ENCODE measurements around the gene SPC24. TPM values are rescaled to one million over a fixed set of nuclear protein-coding genes. Genes with fewer than 3 reads are reported as not detected.
A peak's percentile ranks its signal among the peaks of the same experiment; 100 is the strongest.

The SPC24 gene
- total and polyA plus RNA-seq, 2 of the 4 experiments (the other 2 are of a cell fraction) = 12.2 to 97.5 TPM

- peak overlapping the region; percentile 100 for H3K27ac ChIP-seq (ENCODE audit: insufficient read depth, low read length)
- H3K4me3 ChIP-seq (ENCODE audit: insufficient read depth, low read depth, low read length) = peak overlapping the region; percentile 54
- 0% methylated on average over 1 of the region's 20 CpGs; no CpG with 5 or more reads in 1 of the 2 experiments for WGBS, 2 experiments (ENCODE audit: extremely low coverage in 2 of 2, insufficient read length in 1 of 2)
- peak overlapping the region; percentile 94; the same call in 2 of the 3 replicates for H2BK15ac ChIP-seq (ENCODE audit: low read depth, low read length)
- H2BK5ac ChIP-seq (ENCODE audit: low read depth, low read length, poor library complexity, severe bottlenecking) = peak overlapping the region; percentile 97
- intact Hi-C loops (cut with micrococcal nuclease) = no loop called here
- peaks cover 7% of the 10 kb centered on the region for H3K9me1 ChIP-seq (ENCODE audit: insufficient read depth, low read length)
- H2AFZ ChIP-seq (replicated peaks; ENCODE audit: low read length, poor library complexity) = peak overlapping the region; percentile 79
- peak overlapping the region; percentile 94 for H3K9ac ChIP-seq (ENCODE audit: low read depth, low read length)
- peak overlapping the region; percentile 97 for H2AK9ac ChIP-seq (replicated peaks; ENCODE audit: low read depth, low read length, poor library complexity)
- no peaks in the 10 kb centered on the region for H3K9me3 ChIP-seq (ENCODE audit: control insufficient read depth, insufficient read depth, low read length)
- no peaks in the 10 kb centered on the region for H3K27me3 ChIP-seq (ENCODE audit: control insufficient read depth, insufficient read depth, low read length)
- H4K8ac ChIP-seq (ENCODE audit: low read depth in 2 of 2, low read length in 2 of 2) = peak overlapping the region; percentile 70 to 99
- H4K91ac ChIP-seq (ENCODE audit: insufficient read depth, low read depth, low read length) = peak overlapping the region; percentile 99
- CTCF ChIA-PET = interaction anchor here (1.2 kb wide), 1 partner anchor 8 kb away, joined by 3 read pairs; no protein-coding TSS in a partner anchor
- H2BK120ac ChIP-seq (ENCODE audit: low read depth, low read length) = peak overlapping the region; percentile 96
- H3K23ac ChIP-seq (ENCODE audit: low read depth, low read length) = peak overlapping the region; percentile 99
- H2BK20ac ChIP-seq (ENCODE audit: low read depth, low read length) = peak overlapping the region; percentile 92
- peak overlapping the region; percentile 99 for H3K4me2 ChIP-seq (ENCODE audit: low read depth, low read length)
- peaks cover 29 to 69% of the 10 kb centered on the region in 2 experiments for H3K79me1 ChIP-seq (ENCODE audit: low read depth in 1 of 2, low read length in 2 of 2)
- 0 out of 2 replicates have a peak, but pooled peaks have one; percentile 11 for TF ChIP-seq MAZ (IDR thresholded peaks at IDR 0.05; ENCODE audit: borderline replicate concordance, low read depth, low read length)
- TF ChIP-seq, protein P1, sequence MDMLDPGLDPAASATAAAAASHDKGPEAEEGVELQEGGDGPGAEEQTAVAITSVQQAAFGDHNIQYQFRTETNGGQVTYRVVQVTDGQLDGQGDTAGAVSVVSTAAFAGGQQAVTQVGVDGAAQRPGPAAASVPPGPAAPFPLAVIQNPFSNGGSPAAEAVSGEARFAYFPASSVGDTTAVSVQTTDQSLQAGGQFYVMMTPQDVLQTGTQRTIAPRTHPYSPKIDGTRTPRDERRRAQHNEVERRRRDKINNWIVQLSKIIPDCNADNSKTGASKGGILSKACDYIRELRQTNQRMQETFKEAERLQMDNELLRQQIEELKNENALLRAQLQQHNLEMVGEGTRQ (IDR thresholded peaks at IDR 0.05; ENCODE audit: low read depth, low read length) = no peak
- POLR2A ChIA-PET (ENCODE audit: unreplicated experiment) = no interaction called here
- peak overlapping the region; percentile 100 for H2AK5ac ChIP-seq (ENCODE audit: low read depth, low read length)
- ATAC-seq (ENCODE audit: low read depth) (peak; percentile 30), DNase-seq (peak; percentile 23)
- H3K4me1 ChIP-seq (ENCODE audit: control insufficient read depth, insufficient read depth, low read length) = peaks cover 19% of the 10 kb centered on the region
- dilution Hi-C loops (cut with HindIII; ENCODE audit: low sequenced_read_pairs, unreplicated experiment) = no loop called here
- BruUV-seq (replicated peaks) = no TSS peak
- H3K56ac ChIP-seq (ENCODE audit: extremely low read depth, insufficient read depth, low read length) = peak overlapping the region; percentile 85
- H4K5ac ChIP-seq (ENCODE audit: low read depth, low read length) = peak overlapping the region; percentile 99
- peaks cover 25% of the 10 kb centered on the region for H4K20me1 ChIP-seq (ENCODE audit: insufficient read depth, low read length)
- in situ Hi-C loops (cut with MboI; ENCODE audit: low sequenced_read_pairs) = no loop called here
- H3K18ac ChIP-seq (ENCODE audit: low read depth, low read length) = peak overlapping the region; percentile 99
- H3K4ac ChIP-seq (ENCODE audit: low read depth, low read length) = peak overlapping the region; percentile 99
- peak overlapping the region; percentile 100 for H3K14ac ChIP-seq (replicated peaks; ENCODE audit: low read depth, low read length)
- H3K36me3 ChIP-seq (ENCODE audit: control insufficient read depth, insufficient read depth, low read length) = peaks cover 46% of the 10 kb centered on the region
These were observed 39.3 kb upstream of the SPC24 start for GRCh38 chr19:11194656-11195558.
